ENCODE results near the gene LRRC46. TPM values are rescaled to one million over a fixed set of nuclear protein-coding genes. Genes with fewer than 3 reads are reported as not detected.

LRRC46 gene
- total RNA-seq, 2 experiments from 2014 or later: 0.46 to 0.82 TPM

GRCh38 chr17:47836601-47837000, 5.1 kb downstream of the LRRC46 start:
- Mint-ChIP-seq H3K4me1 (peaks cover 43% of the 10 kb centered on the region), H3K4me3 (no peak overlapping the region), H3K36me3 (ENCODE audit: low read depth) (peaks cover 1% of the 10 kb centered on the region), H3K27ac (no peak overlapping the region), H3K9me3 (ENCODE audit: low read depth) (no peaks in the 10 kb centered on the region), H3K27me3 (no peaks in the 10 kb centered on the region)
- ChIA-PET POLR2A (interaction anchor here (0.8 kb wide), 1 partner anchor 105 kb away, joined by 3 read pairs; the partner anchor contains the start of gene PNPO), CTCF (interaction anchor here (0.7 to 1.0 kb wide), 2 partner anchors 38 to 135 kb away, joined by 3 to 5 read pairs; partner anchors contain the start of gene CDK5RAP3)
- ATAC-seq: no peak
- DNase-seq: no peak
- intact Hi-C loops (cut with DNase I, micrococcal nuclease): no loop called here

GRCh38 chr17:47837401-47838039, 6.0 kb downstream of the LRRC46 start:
- ChIA-PET POLR2A (interaction anchor here (0.8 kb wide), 1 partner anchor 104 kb away, joined by 3 read pairs; the partner anchor contains the start of gene PNPO), CTCF (interaction anchor here (0.8 to 1.2 kb wide), 4 partner anchors 49 to 134 kb away, joined by 3 to 5 read pairs (median 4); partner anchors contain the start of gene CDK5RAP3)
- H3K36me3 Mint-ChIP-seq (ENCODE audit: low read depth): peaks cover 1% of the 10 kb centered on the region

DNA sequence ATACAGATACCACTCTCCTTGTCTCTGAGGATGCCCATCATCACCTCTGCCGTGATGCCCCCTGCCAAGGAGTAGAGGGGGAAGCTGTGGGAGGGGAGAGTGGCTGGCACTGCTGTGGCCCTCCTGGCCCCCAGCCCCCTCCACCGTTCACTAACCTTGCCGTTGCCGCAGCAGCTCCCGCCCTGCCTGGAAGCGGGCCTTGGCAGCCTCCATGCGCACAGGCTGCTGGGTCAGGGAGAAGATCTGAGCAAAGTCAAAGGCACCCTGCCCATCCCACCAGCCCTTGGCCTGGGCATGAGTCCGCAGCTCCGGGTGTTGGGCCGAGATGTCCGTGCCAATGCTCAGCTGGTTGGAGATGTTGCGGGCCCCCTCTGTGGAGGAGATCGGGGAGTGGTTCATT, 7.2 kb downstream of the LRRC46 start:
- ChIA-PET POLR2A (no interaction called here), CTCF (interaction anchor here (19.9 kb wide), 1 partner anchor 47 kb away, joined by 414 read pairs; no protein-coding TSS in a partner anchor)
- no peak for DNase-seq
- Mint-ChIP-seq H3K27me3 (no peaks in the 10 kb centered on the region), H3K9me3 (ENCODE audit: low read depth) (no peaks in the 10 kb centered on the region), H3K4me3 (no peak overlapping the region), H3K4me1 (peaks cover 44% of the 10 kb centered on the region), H3K36me3 (ENCODE audit: low read depth) (peaks cover 1% of the 10 kb centered on the region), H3K27ac (no peak overlapping the region)
- intact Hi-C loops (cut with DNase I, micrococcal nuclease): no loop called here
- ATAC-seq: no peak

More at GRCh38 chr17:47837401-47838039, 6.0 kb downstream of the LRRC46 start:
- no peak overlapping the region for H3K4me3 Mint-ChIP-seq
- no peaks in the 10 kb centered on the region for H3K27me3 Mint-ChIP-seq
- H3K27ac Mint-ChIP-seq: no peak overlapping the region
- DNase-seq: no peak
- H3K9me3 Mint-ChIP-seq (ENCODE audit: low read depth): no peaks in the 10 kb centered on the region
- ATAC-seq: no peak
- H3K4me1 Mint-ChIP-seq: peaks cover 44% of the 10 kb centered on the region
- intact Hi-C loops (cut with DNase I, micrococcal nuclease): no loop called here

DNA sequence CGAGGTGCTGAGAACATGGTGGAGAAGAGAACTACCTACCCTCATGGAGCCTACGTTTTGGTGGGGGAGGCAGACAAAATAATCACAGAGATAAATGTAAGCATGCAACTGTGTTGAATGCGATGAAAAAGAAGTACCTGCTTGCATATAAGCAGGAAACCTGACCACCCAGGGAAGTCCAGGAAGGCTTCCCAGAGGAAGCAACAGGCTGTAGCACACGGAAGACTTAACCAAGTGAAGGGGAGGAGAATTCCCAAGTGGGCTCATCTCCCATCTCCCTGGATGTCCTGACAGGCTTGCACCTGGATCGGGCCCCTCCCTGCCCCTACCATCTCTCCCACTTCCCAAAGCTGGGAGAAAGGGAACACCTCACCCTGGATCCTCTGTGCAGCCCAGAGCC, 7.6 kb downstream of the LRRC46 start:
- Mint-ChIP-seq H3K4me1 (peaks cover 40% of the 10 kb centered on the region), H3K4me3 (no peak overlapping the region)

GRCh38 chr17:47840001-47840741, 8.7 kb downstream of the LRRC46 start:
- CTCF ChIA-PET: interaction anchor here (0.5 to 19.9 kb wide), 20 partner anchors 9 to 283 kb away, joined by 3 to 414 read pairs (median 5); partner anchors contain the start of genes CDK5RAP3 and SP2
- Mint-ChIP-seq H3K27me3 (peaks cover 9% of the 10 kb centered on the region), H3K27ac (peak overlapping the region; percentile 25), H3K36me3 (ENCODE audit: low read depth) (peaks cover 1% of the 10 kb centered on the region), H3K9me3 (ENCODE audit: low read depth) (no peaks in the 10 kb centered on the region), H3K4me3 (peak overlapping the region; percentile 99), H3K4me1 (peaks cover 30% of the 10 kb centered on the region)
- POLR2A ChIA-PET: interaction anchor here (0.6 kb wide), 1 partner anchor 50 kb away, joined by 3 read pairs; no protein-coding TSS in a partner anchor
- intact Hi-C loops (cut with DNase I, micrococcal nuclease): loop anchor here (2.0 to 10.0 kb wide), 5 partner anchors 107 to 267 kb away; partner anchors contain the start of genes CDK5RAP3 (in 1 of the 2) and SNX11 (in 1 of the 2)
- no peak for DNase-seq
- ATAC-seq: no peak

More for the DNA sequence above, 7.6 kb downstream of the LRRC46 start:
- no peak for DNase-seq
- H3K27ac Mint-ChIP-seq: no peak overlapping the region
- POLR2A ChIA-PET: no interaction called here
- CTCF ChIA-PET: interaction anchor here (0.7 to 19.9 kb wide), 3 partner anchors 47 to 140 kb away, joined by 3 to 414 read pairs (median 3); partner anchors contain the start of gene CDK5RAP3
- H3K9me3 Mint-ChIP-seq (ENCODE audit: low read depth): no peaks in the 10 kb centered on the region
- ATAC-seq: no peak
- peaks cover 1% of the 10 kb centered on the region for H3K36me3 Mint-ChIP-seq (ENCODE audit: low read depth)
- H3K27me3 Mint-ChIP-seq: peaks cover under 1% of the 10 kb centered on the region
- intact Hi-C loops (cut with DNase I, micrococcal nuclease): no loop called here

GRCh38 chr17:47840742-47841487, 9.4 kb downstream of the LRRC46 start, which contains the start of gene SCRN2:
SCRN2 (minus strand) TSS chr17:47841273; CDS start chr17:47840843, 430 bp downstream.
- Mint-ChIP-seq H3K9me3 (ENCODE audit: low read depth) (no peaks in the 10 kb centered on the region), H3K4me1 (peaks cover 22% of the 10 kb centered on the region), H3K27ac (peak within 1 kb of the TSS; percentile 89), H3K27me3 (peaks cover 14% of the 10 kb centered on the region), H3K36me3 (ENCODE audit: low read depth) (no peaks in the 10 kb centered on the region), H3K4me3 (peak within 1 kb of the TSS; percentile 99)
- intact Hi-C loops (cut with DNase I, micrococcal nuclease): loop anchor here (1.0 to 10.0 kb wide), 11 partner anchors 10 to 266 kb away; partner anchors contain the start of genes LRRC46 (in 2 of the 2), MRPL10 (in 2 of the 2), CDK5RAP3 (in 1 of the 2) and SNX11 (in 1 of the 2)
- ATAC-seq (peak; percentile 92), DNase-seq (peak; percentile 94)
- CTCF ChIA-PET: interaction anchor here (0.5 to 19.9 kb wide), 33 partner anchors 8 to 1165 kb away, joined by 3 to 414 read pairs (median 4); partner anchors contain the start of genes LRRC46, MRPL10, SP2 and SP6
- POLR2A ChIA-PET: interaction anchor here (0.6 to 1.1 kb wide), 3 partner anchors 45 to 55 kb away, joined by 3 to 4 read pairs (median 4); partner anchors contain the start of gene SP2

DNA sequence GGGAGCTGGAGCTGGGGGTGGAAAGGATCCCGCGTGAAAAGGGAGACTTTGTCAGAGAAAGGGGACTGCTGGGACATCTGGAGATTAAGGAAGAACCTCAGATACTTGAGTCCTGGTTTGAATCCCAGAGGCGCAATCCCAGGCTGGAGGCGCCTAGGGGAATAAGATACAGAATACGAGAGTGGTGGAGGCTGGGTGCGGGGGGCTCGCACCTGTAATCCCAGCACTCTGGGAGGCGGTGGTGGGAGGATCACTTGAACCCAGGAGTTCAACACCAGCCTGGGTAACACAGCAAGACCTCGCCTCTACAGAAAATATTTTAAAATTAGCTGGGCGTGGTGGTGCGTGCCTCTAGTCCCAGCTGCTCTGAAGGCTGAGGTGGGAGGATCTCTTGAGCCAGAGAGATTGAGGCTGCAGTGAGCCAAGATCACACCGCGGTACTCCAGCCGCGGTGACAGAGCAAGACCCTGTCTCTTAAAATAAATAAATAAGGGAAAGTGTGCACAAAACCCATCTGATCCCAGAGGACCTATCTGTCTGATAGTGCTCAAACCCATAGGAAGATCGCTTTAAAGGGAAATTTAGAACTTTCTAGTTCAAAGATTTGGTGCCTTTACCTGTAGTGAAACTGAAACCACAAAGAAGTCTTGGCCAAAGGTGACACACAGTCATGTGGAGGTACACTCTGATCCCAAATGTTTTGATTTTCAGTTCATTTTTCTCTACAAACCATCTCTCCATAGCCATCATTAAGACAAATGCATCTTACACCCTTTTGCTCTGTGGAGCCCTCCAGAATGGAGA, 10.2 kb downstream of the LRRC46 start:
- Mint-ChIP-seq H3K4me1 (peaks cover 22% of the 10 kb centered on the region), H3K9me3 (ENCODE audit: low read depth) (no peaks in the 10 kb centered on the region), H3K27me3 (peaks cover 20% of the 10 kb centered on the region), H3K36me3 (ENCODE audit: low read depth) (no peaks in the 10 kb centered on the region), H3K27ac (peak overlapping the region; percentile 89), H3K4me3 (peak overlapping the region; percentile 99)
- ATAC-seq (no peak), DNase-seq (no peak)
- POLR2A ChIA-PET: interaction anchor here (0.9 to 1.1 kb wide), 3 partner anchors 44 to 54 kb away, joined by 3 to 4 read pairs (median 3); partner anchors contain the start of gene SP2
- intact Hi-C loops (cut with DNase I, micrococcal nuclease): loop anchor here (1.0 to 10.0 kb wide), 11 partner anchors 10 to 266 kb away; partner anchors contain the start of genes LRRC46 (in 2 of the 2), MRPL10 (in 2 of the 2), CDK5RAP3 (in 1 of the 2) and SNX11 (in 1 of the 2)
- CTCF ChIA-PET: interaction anchor here (0.6 to 19.9 kb wide), 39 partner anchors 8 to 1164 kb away, joined by 3 to 414 read pairs (median 4); partner anchors contain the start of genes LRRC46, MRPL10, PNPO and SP2

GRCh38 chr17:47843391-47843730, 11.9 kb downstream of the LRRC46 start:
- H3K4me1 Mint-ChIP-seq: peaks cover 25% of the 10 kb centered on the region
- H3K27me3 Mint-ChIP-seq: peaks cover 28% of the 10 kb centered on the region
- intact Hi-C loops (cut with DNase I, micrococcal nuclease): loop anchor here (5.0 to 10.0 kb wide), 3 partner anchors 104 to 264 kb away; partner anchors contain the start of gene SNX11 (in 1 of the 2)
- no peaks in the 10 kb centered on the region for H3K36me3 Mint-ChIP-seq (ENCODE audit: low read depth)
- POLR2A ChIA-PET: no interaction called here
- CTCF ChIA-PET: interaction anchor here (0.7 to 19.9 kb wide), 15 partner anchors 8 to 175 kb away, joined by 3 to 414 read pairs (median 4); partner anchors contain the start of genes LRRC46, MRPL10, PNPO and SP2
- no peak overlapping the region for H3K4me3 Mint-ChIP-seq
- no peaks in the 10 kb centered on the region for H3K9me3 Mint-ChIP-seq (ENCODE audit: low read depth)
- H3K27ac Mint-ChIP-seq: no peak overlapping the region
- ATAC-seq: no peak
- no peak for DNase-seq

DNA sequence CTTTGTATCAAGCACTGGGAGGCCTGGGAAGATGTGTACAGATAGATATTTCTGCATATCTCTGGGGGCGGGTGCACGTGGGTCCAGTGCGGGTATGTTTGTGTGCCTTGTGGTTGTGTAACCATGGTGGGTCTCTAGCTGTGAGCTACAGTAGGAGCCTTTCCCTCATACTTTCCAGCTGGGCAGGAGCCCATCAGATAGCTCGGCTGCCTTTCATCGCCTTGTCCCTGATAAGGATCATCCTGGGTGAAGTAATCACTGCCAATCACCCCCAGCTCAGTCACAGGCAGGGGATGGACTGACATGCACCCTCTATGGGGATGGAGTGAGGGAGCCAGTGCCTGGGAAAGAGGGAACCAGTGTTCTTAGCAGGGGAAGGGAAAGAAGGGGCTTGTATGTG, 12.8 kb downstream of the LRRC46 start:
- intact Hi-C loops (cut with DNase I, micrococcal nuclease): loop anchor here (5.0 to 10.0 kb wide), 3 partner anchors 103 to 263 kb away; partner anchors contain the start of gene SNX11 (in 1 of the 2)

More for the DNA sequence above, 12.8 kb downstream of the LRRC46 start:
- H3K4me3 Mint-ChIP-seq: no peak overlapping the region
- peaks cover 37% of the 10 kb centered on the region for H3K27me3 Mint-ChIP-seq
- H3K9me3 Mint-ChIP-seq (ENCODE audit: low read depth): no peaks in the 10 kb centered on the region
- no peak for ATAC-seq
- H3K4me1 Mint-ChIP-seq: peaks cover 25% of the 10 kb centered on the region
- CTCF ChIA-PET: interaction anchor here (0.6 to 19.9 kb wide), 8 partner anchors 9 to 128 kb away, joined by 3 to 414 read pairs (median 3); partner anchors contain the start of genes LRRC46 and MRPL10
- no peak for DNase-seq
- H3K36me3 Mint-ChIP-seq (ENCODE audit: low read depth): no peaks in the 10 kb centered on the region
- POLR2A ChIA-PET: no interaction called here
- no peak overlapping the region for H3K27ac Mint-ChIP-seq
